Muscle layer of duodenum (tissue), 2 donors: ENCODE measurements around the gene SLC35C1.
A peak's percentile ranks its signal among the peaks of the same experiment; 100 is the strongest.
"Not testable (repeated sequence)": the region's sequence is repeated elsewhere in the genome, so short reads cannot be mapped to it uniquely, and the experiment has no call there.

ENCODE experiments used
- H3K27ac ChIP-seq: one replicate; pipeline ENCODE4 v1.7.0; 2013; ENCODE audit warnings: mild to moderate bottlenecking, low read length
- H3K27me3 ChIP-seq: one replicate; pipeline ENCODE4 v1.7.0; 2013; ENCODE audit warnings: low read depth, mild to moderate bottlenecking, control low read depth, low read length
- H3K36me3 ChIP-seq, 2 donors: one replicate each; pipeline ENCODE4 v1.7.0; 2013; ENCODE audit warnings: low read length in 2 of 2, control low read depth in 1 of 2, mild to moderate bottlenecking in 1 of 2; ENCODE audit not compliant: insufficient read depth in 2 of 2, control insufficient read depth in 1 of 2
- H3K4me1 ChIP-seq, 2 donors: one replicate each; pipeline ENCODE4 v1.7.0; 2013; ENCODE audit warnings: low read length in 2 of 2, mild to moderate bottlenecking in 2 of 2, control low read depth in 1 of 2, moderate library complexity in 1 of 2; ENCODE audit not compliant: insufficient read depth in 2 of 2, control insufficient read depth in 1 of 2
- H3K4me3 ChIP-seq, 2 donors: one replicate each; pipeline ENCODE4 v1.7.0; 2013; ENCODE audit warnings: low read length in 2 of 2, low read depth in 1 of 2, mild to moderate bottlenecking in 1 of 2
- H3K9me3 ChIP-seq, 2 donors: one replicate each; pipeline ENCODE4 v1.7.0; 2013; ENCODE audit warnings: low read length in 2 of 2, control low read depth in 1 of 2, mild to moderate bottlenecking in 1 of 2; ENCODE audit not compliant: control insufficient read depth in 1 of 2
- donor health status: healthy.

Gene SLC35C1

DNA sequence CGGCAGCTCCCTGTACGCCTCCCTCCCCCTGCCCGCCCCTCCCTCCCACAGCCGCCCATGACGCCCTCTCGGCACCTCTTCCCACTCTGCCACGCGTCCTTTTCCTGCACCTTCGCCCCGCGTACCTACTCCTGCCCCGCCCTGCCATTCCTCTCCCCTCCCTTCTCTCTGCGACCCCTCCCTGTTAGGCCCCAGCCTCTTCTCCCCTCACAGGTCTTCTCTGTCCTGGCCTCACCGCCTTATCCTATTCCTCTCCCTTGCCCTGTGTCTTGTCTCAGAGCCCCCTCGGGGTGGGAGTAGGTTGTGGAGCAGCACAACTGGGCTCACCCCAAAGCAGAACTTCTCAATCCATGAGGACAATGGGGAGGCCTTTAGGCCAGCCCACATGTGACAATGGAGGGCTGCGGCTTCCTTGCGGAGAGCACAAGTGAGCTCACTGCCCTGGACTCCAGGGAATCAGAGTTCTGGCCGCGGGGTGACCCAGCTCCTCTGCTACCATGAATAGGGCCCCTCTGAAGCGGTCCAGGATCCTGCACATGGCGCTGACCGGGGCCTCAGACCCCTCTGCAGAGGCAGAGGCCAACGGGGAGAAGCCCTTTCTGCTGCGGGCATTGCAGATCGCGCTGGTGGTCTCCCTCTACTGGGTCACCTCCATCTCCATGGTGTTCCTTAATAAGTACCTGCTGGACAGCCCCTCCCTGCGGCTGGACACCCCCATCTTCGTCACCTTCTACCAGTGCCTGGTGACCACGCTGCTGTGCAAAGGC lies 539 bp downstream of the SLC35C1 start:
- H3K36me3 ChIP-seq = peaks cover 0 to 10% of the 10 kb centered on the region in 2 donors
- H3K4me3 ChIP-seq = peak overlapping the region; percentile 75 to 87
- peak overlapping the region; percentile 78 for H3K27ac ChIP-seq
- no peaks in the 10 kb centered on the region for H3K27me3 ChIP-seq
- H3K9me3 ChIP-seq = no peaks in the 10 kb centered on the region
- H3K4me1 ChIP-seq = peaks cover 18 to 34% of the 10 kb centered on the region in 2 donors

DNA sequence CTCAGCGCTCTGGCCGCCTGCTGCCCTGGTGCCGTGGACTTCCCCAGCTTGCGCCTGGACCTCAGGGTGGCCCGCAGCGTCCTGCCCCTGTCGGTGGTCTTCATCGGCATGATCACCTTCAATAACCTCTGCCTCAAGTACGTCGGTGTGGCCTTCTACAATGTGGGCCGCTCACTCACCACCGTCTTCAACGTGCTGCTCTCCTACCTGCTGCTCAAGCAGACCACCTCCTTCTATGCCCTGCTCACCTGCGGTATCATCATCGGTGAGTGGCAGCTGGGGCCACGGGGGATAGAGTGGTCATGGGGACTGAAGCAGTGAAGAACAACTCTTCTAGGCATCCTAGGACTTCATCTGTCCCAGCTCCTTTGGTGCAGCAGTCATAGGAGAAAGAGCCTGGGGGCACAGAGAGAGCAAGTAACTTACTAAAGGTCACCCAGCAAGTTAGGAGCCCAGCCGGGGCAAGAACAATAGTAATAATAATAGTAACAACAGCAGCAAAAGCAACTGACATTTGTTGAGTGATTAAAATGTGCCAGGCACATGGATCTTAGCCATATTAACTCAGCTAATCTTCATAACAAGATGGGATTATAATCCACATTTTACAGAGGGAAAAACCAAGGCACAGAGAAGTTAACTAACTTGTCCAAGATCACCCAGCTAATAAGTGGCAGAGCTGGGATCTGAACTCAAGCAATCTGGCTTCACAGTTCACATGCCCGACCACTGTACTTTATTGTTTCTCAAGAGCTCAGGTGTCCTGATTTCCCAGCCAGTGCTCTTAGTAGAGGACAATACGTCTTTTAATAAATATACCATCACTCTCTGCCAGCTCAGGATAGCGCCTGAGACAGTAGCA lies 1.4 kb downstream of the SLC35C1 start:
- H3K9me3 ChIP-seq = no peaks in the 10 kb centered on the region
- H3K27me3 ChIP-seq = no peaks in the 10 kb centered on the region
- peaks cover 3 to 18% of the 10 kb centered on the region in 2 donors for H3K36me3 ChIP-seq
- no peak overlapping the region for H3K27ac ChIP-seq
- peaks cover 18 to 34% of the 10 kb centered on the region in 2 donors for H3K4me1 ChIP-seq
- peak overlapping the region; percentile 75 to 87 for H3K4me3 ChIP-seq

DNA sequence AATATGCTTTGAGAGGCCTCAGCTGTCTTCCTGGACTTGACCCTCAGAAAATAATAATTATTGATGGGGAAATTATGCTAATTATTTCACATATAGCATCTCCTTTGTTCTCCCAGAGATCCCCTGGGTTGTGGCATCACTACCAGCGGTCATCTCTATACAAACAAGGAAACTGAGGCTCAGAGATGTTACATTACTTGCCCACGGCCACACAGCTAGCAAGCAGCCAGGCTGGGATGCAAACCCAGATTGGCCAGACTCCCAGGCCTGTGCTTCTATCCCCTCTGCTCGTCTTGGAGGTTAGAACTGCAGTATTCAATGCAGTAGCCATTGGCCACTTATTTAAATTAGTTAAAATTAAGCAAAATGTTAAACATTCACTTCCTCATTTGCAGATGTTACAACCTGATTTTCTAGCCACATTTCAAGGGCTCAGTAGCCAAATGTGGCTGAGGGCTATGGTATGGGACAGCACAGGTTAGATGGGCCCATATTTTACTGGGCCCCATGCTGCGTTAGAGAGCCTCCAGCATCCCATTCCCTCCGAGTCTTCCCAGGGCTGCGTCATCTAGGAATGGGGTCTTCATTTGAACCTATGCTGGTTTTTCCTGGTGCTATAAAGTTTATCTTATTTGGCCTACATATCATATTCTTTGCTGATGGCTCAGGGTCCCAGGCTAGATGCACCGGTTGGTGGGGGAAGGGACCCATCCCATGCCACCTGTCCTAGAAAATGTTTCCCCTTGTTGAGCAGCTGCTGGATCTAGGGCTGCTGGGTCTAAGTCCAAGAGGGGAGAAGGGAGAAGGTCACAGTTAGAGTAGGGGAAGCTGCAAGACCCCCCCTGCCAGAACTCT lies 2.2 kb downstream of the SLC35C1 start:
- peaks cover 11 to 22% of the 10 kb centered on the region in 2 donors for H3K36me3 ChIP-seq
- no peaks in the 10 kb centered on the region for H3K9me3 ChIP-seq
- H3K4me1 ChIP-seq = peaks cover 18 to 34% of the 10 kb centered on the region in 2 donors
- no peaks in the 10 kb centered on the region for H3K27me3 ChIP-seq
- H3K4me3 ChIP-seq = peak overlapping the region; percentile 17 to 75
- H3K27ac ChIP-seq = no peak overlapping the region

DNA sequence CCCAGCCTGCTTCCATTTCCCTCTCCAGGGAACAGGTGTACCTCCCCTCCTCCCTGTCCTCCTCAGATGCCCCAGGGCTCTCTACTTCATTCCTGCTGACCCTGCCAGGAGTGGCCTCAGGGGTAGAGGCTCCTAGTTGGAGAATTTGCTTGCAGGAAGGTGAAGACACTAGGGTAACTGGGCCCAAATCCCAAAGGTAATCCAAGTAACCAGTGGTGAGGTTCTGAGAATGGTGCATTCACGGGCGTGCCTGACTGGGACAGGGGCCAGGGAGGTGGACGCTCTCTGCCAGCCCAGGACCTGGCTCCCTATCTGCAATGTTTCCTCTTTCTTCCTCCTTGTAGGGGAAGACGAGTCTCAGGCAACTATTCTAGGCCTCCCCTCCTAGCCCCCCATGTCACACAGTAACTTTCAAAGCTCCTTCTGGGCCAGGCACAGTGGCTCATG lies 2.9 kb downstream of the SLC35C1 start:
- Histone ChIP-seq H3K4me1 (peaks cover 18 to 34% of the 10 kb centered on the region in 2 donors), H3K4me3 (peak overlapping the region in 1 of 2 donors; percentile 17), H3K36me3 (peaks cover 11 to 22% of the 10 kb centered on the region in 2 donors), H3K27ac (no peak overlapping the region), H3K9me3 (no peaks in the 10 kb centered on the region), H3K27me3 (no peaks in the 10 kb centered on the region)

DNA sequence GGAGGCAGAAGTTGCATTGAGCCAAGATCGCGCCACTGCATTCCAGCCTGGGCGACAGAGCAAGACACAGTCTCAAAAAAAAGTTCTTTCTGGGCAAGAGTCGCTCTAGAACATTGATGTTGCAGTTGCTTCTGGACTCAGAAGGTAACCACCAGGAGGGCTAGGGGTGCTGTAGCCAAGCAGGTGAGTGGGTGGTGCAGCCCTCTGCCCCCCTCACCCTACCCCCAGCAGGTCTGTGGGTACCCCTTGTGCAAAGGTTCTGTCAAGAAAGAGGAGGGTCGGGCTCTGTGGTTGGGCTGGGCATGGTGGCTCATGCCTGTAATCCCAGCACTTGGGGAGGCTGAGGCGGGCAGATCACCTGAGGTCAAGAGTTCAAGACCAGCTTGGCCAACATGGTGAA lies 3.5 kb downstream of the SLC35C1 start:
- H3K27ac ChIP-seq, H3K27me3 ChIP-seq, H3K9me3 ChIP-seq, H3K4me3 ChIP-seq: not testable (repeated sequence)
- peaks cover 18 to 34% of the 10 kb centered on the region in 2 donors for H3K4me1 ChIP-seq
- H3K36me3 ChIP-seq = peaks cover 11 to 22% of the 10 kb centered on the region in 2 donors

DNA sequence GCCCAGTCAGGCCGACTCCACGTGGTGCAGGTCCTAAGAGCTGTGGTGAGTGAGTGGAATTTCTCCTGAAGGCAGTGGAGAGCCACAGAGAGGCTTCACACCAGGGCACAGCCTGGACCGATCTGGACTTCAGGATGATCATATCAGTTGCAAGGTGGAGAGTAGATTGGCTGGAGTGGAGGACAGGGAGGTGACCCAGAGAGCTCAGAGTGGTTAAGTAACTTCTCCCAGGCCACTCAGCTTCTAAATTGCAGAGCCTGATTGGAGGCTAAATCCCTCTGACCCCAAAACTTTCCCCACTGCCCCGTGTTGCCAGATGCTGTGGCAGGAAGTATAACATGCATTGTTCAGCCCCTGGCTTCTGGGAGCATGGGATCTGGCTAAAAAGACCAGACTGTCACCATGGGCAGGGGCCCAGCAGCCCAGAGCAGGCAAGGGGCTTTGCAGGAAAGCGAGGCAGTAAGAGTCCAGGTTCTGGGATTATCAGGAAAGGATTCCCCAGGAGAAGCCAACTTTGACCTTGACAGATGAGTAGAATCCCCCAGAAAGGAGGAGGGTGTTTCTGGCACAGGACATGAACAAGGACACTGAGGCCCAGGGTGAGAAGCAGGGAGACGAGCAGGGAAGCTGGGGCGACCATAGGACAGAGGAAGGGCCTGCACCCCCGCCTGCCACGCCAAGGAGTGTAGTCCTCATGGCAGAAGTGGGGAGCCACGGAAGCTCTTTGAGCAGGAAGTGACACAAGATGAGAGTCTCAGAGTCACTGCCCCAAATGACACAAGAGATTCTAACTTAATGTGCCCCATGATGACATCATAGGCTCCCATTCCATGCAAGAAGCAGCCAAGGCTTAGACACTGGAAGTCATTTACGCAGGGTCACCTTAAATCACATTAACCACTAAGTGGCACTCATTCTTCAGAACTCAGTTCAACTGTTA lies 4.8 kb downstream of the SLC35C1 start:
- H3K27ac ChIP-seq = no peak overlapping the region
- peaks cover 11 to 22% of the 10 kb centered on the region in 2 donors for H3K36me3 ChIP-seq
- no peak overlapping the region for H3K4me3 ChIP-seq
- peaks cover 18 to 27% of the 10 kb centered on the region in 2 donors for H3K4me1 ChIP-seq
- H3K27me3 ChIP-seq = no peaks in the 10 kb centered on the region
- no peaks in the 10 kb centered on the region for H3K9me3 ChIP-seq

DNA sequence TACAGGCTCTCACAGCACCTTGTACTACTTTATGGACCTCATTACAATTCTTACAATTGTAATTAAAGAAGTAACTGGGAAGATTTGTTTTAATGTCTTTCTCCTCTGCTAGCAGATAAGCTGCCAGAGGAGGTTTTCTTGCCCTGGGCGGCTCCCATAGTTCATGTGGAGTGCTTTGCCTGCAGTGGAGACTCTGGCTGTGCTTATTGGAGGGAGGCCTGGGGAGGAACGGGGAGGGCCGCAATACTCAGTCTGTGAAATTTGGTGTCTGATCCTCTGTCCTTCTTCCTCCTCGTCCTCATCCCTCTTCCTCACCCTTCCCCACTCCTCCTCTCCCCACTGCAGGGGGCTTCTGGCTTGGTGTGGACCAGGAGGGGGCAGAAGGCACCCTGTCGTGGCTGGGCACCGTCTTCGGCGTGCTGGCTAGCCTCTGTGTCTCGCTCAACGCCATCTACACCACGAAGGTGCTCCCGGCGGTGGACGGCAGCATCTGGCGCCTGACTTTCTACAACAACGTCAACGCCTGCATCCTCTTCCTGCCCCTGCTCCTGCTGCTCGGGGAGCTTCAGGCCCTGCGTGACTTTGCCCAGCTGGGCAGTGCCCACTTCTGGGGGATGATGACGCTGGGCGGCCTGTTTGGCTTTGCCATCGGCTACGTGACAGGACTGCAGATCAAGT lies 5.6 kb downstream of the SLC35C1 start:
- Histone ChIP-seq H3K27ac (no peak overlapping the region), H3K27me3 (no peaks in the 10 kb centered on the region), H3K4me3 (no peak overlapping the region), H3K4me1 (peaks cover 18 to 25% of the 10 kb centered on the region in 2 donors), H3K9me3 (no peaks in the 10 kb centered on the region), H3K36me3 (peaks cover 11 to 22% of the 10 kb centered on the region in 2 donors)

DNA sequence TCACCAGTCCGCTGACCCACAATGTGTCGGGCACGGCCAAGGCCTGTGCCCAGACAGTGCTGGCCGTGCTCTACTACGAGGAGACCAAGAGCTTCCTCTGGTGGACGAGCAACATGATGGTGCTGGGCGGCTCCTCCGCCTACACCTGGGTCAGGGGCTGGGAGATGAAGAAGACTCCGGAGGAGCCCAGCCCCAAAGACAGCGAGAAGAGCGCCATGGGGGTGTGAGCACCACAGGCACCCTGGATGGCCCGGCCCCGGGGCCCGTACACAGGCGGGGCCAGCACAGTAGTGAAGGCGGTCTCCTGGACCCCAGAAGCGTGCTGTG lies 6.1 kb downstream of the SLC35C1 start:
- Histone ChIP-seq H3K4me3 (no peak overlapping the region), H3K4me1 (peaks cover 16 to 20% of the 10 kb centered on the region in 2 donors), H3K36me3 (peaks cover 11 to 22% of the 10 kb centered on the region in 2 donors), H3K27me3 (no peaks in the 10 kb centered on the region), H3K9me3 (no peaks in the 10 kb centered on the region), H3K27ac (no peak overlapping the region)

DNA sequence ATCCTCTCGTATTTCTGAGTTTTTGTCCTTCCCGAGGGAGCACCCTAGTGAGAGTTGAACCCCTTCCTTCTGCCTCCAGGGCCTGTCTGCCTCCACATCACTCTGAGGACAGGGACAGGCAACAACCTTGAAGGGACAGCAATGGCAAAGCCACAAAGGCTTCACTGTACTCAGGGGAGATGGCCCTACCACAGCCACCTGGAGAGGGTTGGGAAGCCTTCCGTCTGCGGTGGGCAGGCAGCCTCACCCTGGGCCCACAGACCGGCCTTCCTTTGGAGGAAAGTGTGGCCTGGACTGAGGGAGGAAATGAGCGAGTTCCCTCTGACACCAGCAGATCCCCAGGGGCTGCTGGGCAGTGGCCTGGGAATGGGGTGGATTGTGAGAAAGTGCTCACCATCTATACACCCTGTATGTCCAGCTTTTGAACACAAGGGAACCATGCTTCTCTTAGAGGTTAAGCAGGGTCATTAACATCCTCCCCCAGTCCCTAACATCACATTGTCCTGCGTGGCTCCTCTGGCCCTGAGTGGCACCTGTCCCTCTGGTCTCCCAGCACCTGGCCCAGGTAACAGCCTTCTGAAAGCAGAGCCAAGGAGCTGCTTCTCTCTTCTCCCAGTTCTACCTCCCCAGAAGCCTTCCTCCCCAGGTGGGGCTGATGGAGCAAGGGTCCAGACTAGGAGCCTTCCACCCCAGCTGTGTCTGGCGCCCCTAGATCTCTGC lies 6.8 kb downstream of the SLC35C1 start:
- no peaks in the 10 kb centered on the region for H3K27me3 ChIP-seq
- peaks cover 9 to 13% of the 10 kb centered on the region in 2 donors for H3K4me1 ChIP-seq
- no peaks in the 10 kb centered on the region for H3K9me3 ChIP-seq
- H3K27ac ChIP-seq = no peak overlapping the region
- no peak overlapping the region for H3K4me3 ChIP-seq
- H3K36me3 ChIP-seq = peaks cover 11 to 22% of the 10 kb centered on the region in 2 donors
